ENCODE measurements around the gene PODNL1. TPM values are rescaled to one million over a fixed set of nuclear protein-coding genes. Genes with fewer than 3 reads are reported as not detected.
"Not testable (repeated sequence)": the region's sequence is repeated elsewhere in the genome, so short reads cannot be mapped to it uniquely, and the experiment has no call there.

The PODNL1 gene
- polyA plus RNA-seq, 3 donors, result 1.2 to 1.4 (median 1.3) TPM

DNA sequence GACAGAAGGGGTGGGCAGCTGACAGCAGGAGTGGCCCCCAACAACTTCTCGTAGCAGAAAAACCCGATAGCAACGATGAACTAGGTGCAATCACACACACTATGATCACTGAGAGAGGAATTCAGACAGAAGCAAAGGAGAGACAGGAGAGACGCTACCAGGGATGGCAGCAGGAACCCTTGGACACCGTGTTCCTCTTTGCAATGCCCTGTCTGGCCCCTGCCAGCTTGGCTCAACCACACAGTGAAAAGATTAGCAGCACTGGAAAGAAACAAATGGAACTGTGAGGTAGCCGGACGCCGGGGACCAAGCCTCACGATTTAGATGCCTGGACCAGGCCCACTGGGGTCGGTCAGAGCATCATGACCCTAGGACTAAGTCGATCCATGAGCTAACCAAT is 37.7 kb upstream of the PODNL1 start:
- Mint-ChIP-seq H3K4me1 (peaks cover 26% of the 10 kb centered on the region), H3K27me3 (ENCODE audit: low read depth in 3 of 3) (peaks cover 0 to 1% (median 0%) of the 10 kb centered on the region in 3 donors), H3K36me3 (peaks cover 37 to 68% of the 10 kb centered on the region in 2 donors), H3K27ac (peak overlapping the region in 4 of 7 donors; percentile 23 to 69 (median 46)), H3K9me3 (no peaks in the 10 kb centered on the region), H3K4me3 (no peak overlapping the region)
- no peaks in the 10 kb centered on the region for H4K20me1 ChIP-seq (ENCODE audit: insufficient read depth, low read length)
- no peak overlapping the region for H3K27ac ChIP-seq (ENCODE audit: low read depth in 1 of 2, low read length in 2 of 2)
- peaks cover 23 to 33% of the 10 kb centered on the region in 2 donors for H3K4me1 ChIP-seq (ENCODE audit: control insufficient read depth in 1 of 2, insufficient read depth in 2 of 2, low read length in 2 of 2)
- H2AFZ ChIP-seq (ENCODE audit: insufficient read depth, low read depth, low read length, poor library complexity, severe bottlenecking), result no peak overlapping the region
- no peak overlapping the region for H3K4me3 ChIP-seq (replicated peaks in 1 of 3; ENCODE audit: low read depth in 2 of 3, low read length in 3 of 3)
- 95% methylated on average over 10 of the region's 11 CpGs for WGBS (ENCODE audit: insufficient coverage)
- H3K27me3 ChIP-seq (ENCODE audit: control insufficient read depth in 2 of 2, insufficient read depth in 2 of 2, low read length in 2 of 2), result no peaks in the 10 kb centered on the region
- no peak overlapping the region for H3K4me2 ChIP-seq (replicated peaks; ENCODE audit: extremely low read depth, low read length, poor library complexity, severe bottlenecking)
- H3K79me2 ChIP-seq (ENCODE audit: insufficient read depth, low read length), result no peaks in the 10 kb centered on the region
- peaks cover 29 to 54% of the 10 kb centered on the region in 2 donors for H3K36me3 ChIP-seq (replicated peaks in 1 of 2; ENCODE audit: control insufficient read depth in 1 of 2, insufficient read depth in 2 of 2, low read length in 2 of 2)
- no peak overlapping the region for H3K9ac ChIP-seq (ENCODE audit: insufficient read depth, low read length, poor library complexity, severe bottlenecking)
- intact Hi-C loops (cut with micrococcal nuclease), result no loop called here
- no peak for DNase-seq
- TF ChIP-seq, protein P1, sequence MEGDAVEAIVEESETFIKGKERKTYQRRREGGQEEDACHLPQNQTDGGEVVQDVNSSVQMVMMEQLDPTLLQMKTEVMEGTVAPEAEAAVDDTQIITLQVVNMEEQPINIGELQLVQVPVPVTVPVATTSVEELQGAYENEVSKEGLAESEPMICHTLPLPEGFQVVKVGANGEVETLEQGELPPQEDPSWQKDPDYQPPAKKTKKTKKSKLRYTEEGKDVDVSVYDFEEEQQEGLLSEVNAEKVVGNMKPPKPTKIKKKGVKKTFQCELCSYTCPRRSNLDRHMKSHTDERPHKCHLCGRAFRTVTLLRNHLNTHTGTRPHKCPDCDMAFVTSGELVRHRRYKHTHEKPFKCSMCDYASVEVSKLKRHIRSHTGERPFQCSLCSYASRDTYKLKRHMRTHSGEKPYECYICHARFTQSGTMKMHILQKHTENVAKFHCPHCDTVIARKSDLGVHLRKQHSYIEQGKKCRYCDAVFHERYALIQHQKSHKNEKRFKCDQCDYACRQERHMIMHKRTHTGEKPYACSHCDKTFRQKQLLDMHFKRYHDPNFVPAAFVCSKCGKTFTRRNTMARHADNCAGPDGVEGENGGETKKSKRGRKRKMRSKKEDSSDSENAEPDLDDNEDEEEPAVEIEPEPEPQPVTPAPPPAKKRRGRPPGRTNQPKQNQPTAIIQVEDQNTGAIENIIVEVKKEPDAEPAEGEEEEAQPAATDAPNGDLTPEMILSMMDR (IDR thresholded peaks at IDR 0.05), result no peak
- H3K9me3 ChIP-seq (replicated peaks in 1 of 2; ENCODE audit: control insufficient read depth in 1 of 2, insufficient read depth in 1 of 2, low read length in 2 of 2), result no peaks in the 10 kb centered on the region

DNA sequence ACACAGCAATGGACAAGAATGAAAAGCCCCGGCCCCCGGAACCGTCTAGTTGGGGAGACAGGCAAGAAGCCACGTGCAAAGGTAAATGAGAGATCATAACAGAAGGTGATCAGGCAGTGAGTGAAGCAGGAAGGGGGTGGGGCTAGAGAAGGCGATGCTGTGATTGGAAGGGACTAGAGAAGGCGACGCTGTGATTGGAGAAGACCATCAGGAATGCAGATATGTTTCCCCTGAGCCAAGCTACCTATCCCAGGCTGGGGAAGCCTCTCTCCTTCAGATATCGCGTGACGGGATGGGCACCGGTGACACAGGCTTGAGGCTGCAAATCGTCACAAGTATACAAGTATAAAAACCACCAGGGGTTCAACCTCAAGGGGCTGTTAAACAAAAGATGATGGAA is 35.9 kb upstream of the PODNL1 start:
- no peak overlapping the region for H3K9ac ChIP-seq (ENCODE audit: insufficient read depth, low read length, poor library complexity, severe bottlenecking)
- TF ChIP-seq, protein P1 (IDR thresholded peaks at IDR 0.05), result no peak

DNA sequence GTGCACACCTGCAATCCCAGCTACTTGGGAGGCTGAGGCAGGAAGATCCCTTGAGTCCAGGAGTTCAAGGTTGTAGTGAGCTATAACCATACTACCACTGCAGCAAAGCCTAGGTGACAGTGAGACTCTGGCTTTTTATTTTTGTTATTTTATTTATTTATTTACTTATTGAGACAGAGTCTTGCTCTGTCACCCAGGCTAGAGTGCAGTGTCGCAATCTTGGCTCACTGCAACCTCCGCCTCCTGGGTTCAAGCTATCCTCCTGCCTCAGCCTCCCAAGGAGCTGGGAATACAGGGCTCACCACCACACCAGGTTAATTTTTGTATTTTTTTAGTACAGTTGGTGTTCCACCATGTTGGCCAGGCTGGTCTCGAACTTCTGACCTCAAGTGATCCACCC is 35.3 kb upstream of the PODNL1 start:
- intact Hi-C loops (cut with micrococcal nuclease); H3K27me3 Mint-ChIP-seq (ENCODE audit: low read depth in 3 of 3); H3K27ac Mint-ChIP-seq; H3K79me2 ChIP-seq (ENCODE audit: insufficient read depth, low read length); H4K20me1 ChIP-seq (ENCODE audit: insufficient read depth, low read length); H3K4me2 ChIP-seq (replicated peaks; ENCODE audit: extremely low read depth, low read length, poor library complexity, severe bottlenecking); H3K4me3 ChIP-seq (replicated peaks in 1 of 3; ENCODE audit: low read depth in 2 of 3, low read length in 3 of 3); H3K27me3 ChIP-seq (ENCODE audit: control insufficient read depth in 2 of 2, insufficient read depth in 2 of 2, low read length in 2 of 2); H3K4me1 ChIP-seq (ENCODE audit: control insufficient read depth in 1 of 2, insufficient read depth in 2 of 2, low read length in 2 of 2); H3K9me3 Mint-ChIP-seq; H2AFZ ChIP-seq (ENCODE audit: insufficient read depth, low read depth, low read length, poor library complexity, severe bottlenecking); DNase-seq; H3K9ac ChIP-seq (ENCODE audit: insufficient read depth, low read length, poor library complexity, severe bottlenecking); H3K9me3 ChIP-seq (replicated peaks in 1 of 2; ENCODE audit: control insufficient read depth in 1 of 2, insufficient read depth in 1 of 2, low read length in 2 of 2); H3K4me3 Mint-ChIP-seq; H3K27ac ChIP-seq (ENCODE audit: low read depth in 1 of 2, low read length in 2 of 2): not testable (repeated sequence)
- Mint-ChIP-seq H3K4me1 (peaks cover 13% of the 10 kb centered on the region), H3K36me3 (peaks cover 52 to 82% of the 10 kb centered on the region in 2 donors)
- WGBS (ENCODE audit: insufficient coverage), result 100% methylated on average over 2 of the region's 3 CpGs
- H3K36me3 ChIP-seq (replicated peaks in 1 of 2; ENCODE audit: control insufficient read depth in 1 of 2, insufficient read depth in 2 of 2, low read length in 2 of 2), result peaks cover 47 to 68% of the 10 kb centered on the region in 2 donors

More for the DNA sequence above, 35.9 kb upstream of the PODNL1 start:
- Histone ChIP-seq H3K4me2 (replicated peaks; ENCODE audit: extremely low read depth, low read length, poor library complexity, severe bottlenecking) (no peak overlapping the region), H2AFZ (ENCODE audit: insufficient read depth, low read depth, low read length, poor library complexity, severe bottlenecking) (no peak overlapping the region), H3K4me1 (ENCODE audit: control insufficient read depth in 1 of 2, insufficient read depth in 2 of 2, low read length in 2 of 2) (peaks cover 9 to 15% of the 10 kb centered on the region in 2 donors), H3K36me3 (replicated peaks in 1 of 2; ENCODE audit: control insufficient read depth in 1 of 2, insufficient read depth in 2 of 2, low read length in 2 of 2) (peaks cover 41 to 63% of the 10 kb centered on the region in 2 donors), H3K27ac (ENCODE audit: low read depth in 1 of 2, low read length in 2 of 2) (no peak overlapping the region), H3K4me3 (replicated peaks in 1 of 3; ENCODE audit: low read depth in 2 of 3, low read length in 3 of 3) (no peak overlapping the region), H3K27me3 (ENCODE audit: control insufficient read depth in 2 of 2, insufficient read depth in 2 of 2, low read length in 2 of 2) (no peaks in the 10 kb centered on the region), H4K20me1 (ENCODE audit: insufficient read depth, low read length) (no peaks in the 10 kb centered on the region), H3K79me2 (ENCODE audit: insufficient read depth, low read length) (no peaks in the 10 kb centered on the region), H3K9me3 (replicated peaks in 1 of 2; ENCODE audit: control insufficient read depth in 1 of 2, insufficient read depth in 1 of 2, low read length in 2 of 2) (no peaks in the 10 kb centered on the region)
- DNase-seq, result no peak
- Mint-ChIP-seq H3K4me1 (peaks cover 13% of the 10 kb centered on the region), H3K4me3 (no peak overlapping the region), H3K27ac (peak overlapping the region in 1 of 7 donors; percentile 67), H3K9me3 (no peaks in the 10 kb centered on the region), H3K27me3 (ENCODE audit: low read depth in 3 of 3) (peaks cover 0 to 1% (median 0%) of the 10 kb centered on the region in 3 donors), H3K36me3 (peaks cover 47 to 76% of the 10 kb centered on the region in 2 donors)
- WGBS (ENCODE audit: insufficient coverage), result 84% methylated on average over 4 of the region's 12 CpGs
- intact Hi-C loops (cut with micrococcal nuclease), result no loop called here
